HepG2 (cell line): Measurements from ENCODE around the gene ANKRD12. TPM values are rescaled to one million over a fixed set of nuclear protein-coding genes. Genes with fewer than 3 reads are reported as not detected.

Experiments used
- ARNT2 ChIP-seq: sonication (generic); formaldehyde crosslinking; IDR thresholded peaks from 2 replicates; pipeline ENCODE4 v1.8.0; 2022; ENCODE audit warnings: mild to moderate bottlenecking, low read depth, missing genetic modification reagents, moderate library complexity
- CREB1 ChIP-seq, 2 experiments: fragments of 450-650 bp in 1 of 2; IDR thresholded peaks; 2 replicates each; pipeline ENCODE4 v1.6.1; 2016 to 2017; ENCODE audit warnings: control low read depth in 1 of 2, mild to moderate bottlenecking in 1 of 2, missing compliant biosample characterization in 1 of 2, missing genetic modification characterization in 1 of 2
- GRHL1 ChIP-seq: sonication (generic); formaldehyde crosslinking; conservative IDR thresholded peaks from 2 replicates; pipeline ENCODE4 v1.8.0; 2022; ENCODE audit warnings: missing genetic modification reagents
- HOXA5 ChIP-seq: sonication (generic); formaldehyde crosslinking; IDR thresholded peaks from 2 replicates; pipeline ENCODE4 v1.4.0; 2020; ENCODE audit warnings: missing genetic modification reagents
- MXD4 ChIP-seq: IDR thresholded peaks from 2 replicates; pipeline ENCODE4 v1.6.1; 2016; ENCODE audit warnings: mild to moderate bottlenecking, missing biosample characterization, missing genetic modification reagents
- NCOA2 ChIP-seq: sonication (generic); formaldehyde crosslinking; IDR thresholded peaks from 2 replicates; pipeline ENCODE4 v1.8.0; 2022; ENCODE audit warnings: inconsistent platforms
- POLR2A ChIP-seq, 2 experiments: IDR thresholded peaks; 2 replicates each; pipeline ENCODE4 v1.6.1; 2011; ENCODE audit warnings: low read depth in 2 of 2, low read length in 2 of 2, mild to moderate bottlenecking in 1 of 2, moderate library complexity in 1 of 2; ENCODE audit not compliant: insufficient read depth in 1 of 2
- RELA ChIP-seq: sonication (generic); formaldehyde crosslinking; IDR thresholded peaks from 2 replicates; pipeline ENCODE4 v1.4.0; 2020; ENCODE audit warnings: missing genetic modification reagents
- SIX4 ChIP-seq: sonication (generic); formaldehyde crosslinking; IDR thresholded peaks from 2 replicates; pipeline ENCODE4 v1.4.0; 2020; ENCODE audit warnings: missing genetic modification reagents
- SKI ChIP-seq: fragments of 450-650 bp; IDR thresholded peaks from one replicate; pipeline ENCODE4 v1.6.1; 2018; ENCODE audit warnings: mild to moderate bottlenecking; ENCODE audit not compliant: partially characterized antibody
- SP5 ChIP-seq: IDR thresholded peaks from 2 replicates; pipeline ENCODE4 v1.6.1; 2016; ENCODE audit warnings: low read depth, borderline replicate concordance
- STAT5B ChIP-seq: sonication (generic); formaldehyde crosslinking; IDR thresholded peaks from 2 replicates; pipeline ENCODE4 v1.4.0; 2020; ENCODE audit warnings: missing genetic modification reagents
- ZNF652 ChIP-seq: IDR thresholded peaks from 2 replicates; pipeline ENCODE4 v1.6.1; 2016; ENCODE audit warnings: low read depth, borderline replicate concordance
- ZNF782 ChIP-seq: sonication (generic); formaldehyde crosslinking; IDR thresholded peaks from 2 replicates; pipeline ENCODE4 v1.4.0; 2020; ENCODE audit warnings: missing genetic modification reagents, mild to moderate bottlenecking, borderline replicate concordance
- polyA plus RNA-seq, 8 experiments: library from polyadenylated mRNA; depleted of rRNA in 3 of 8; stranded (reverse) in 7 of 8; unstranded in 1 of 8; fragments of >200 nt; fragmentation: Illumina TruSeq in 4 of 8; extraction: Trizol in 4 of 8; gene quantifications; 2 replicates each; pipeline versions ENCODE4 v1.2.1 to v1.2.3, GENCODE V29; 2011 to 2016; ENCODE audit warnings: low read depth in 4 of 8, missing spikeins in 1 of 8, mixed read lengths in 1 of 8; ENCODE audit not compliant: insufficient read depth in 1 of 8
- total RNA-seq, 5 experiments: library from RNA; depleted of rRNA; stranded (reverse); fragments of >200 nt; fragmentation: Illumina TruSeq; extraction: Trizol; gene quantifications; 2 replicates each; pipeline ENCODE4 v1.2.3, GENCODE V29; 2016; ENCODE audit warnings: low read depth in 1 of 5
- TF ChIP-seq, protein P1 (sequence below): sonication (generic); formaldehyde crosslinking; IDR thresholded peaks from 2 replicates; pipeline ENCODE4 v1.5.0; 2020; ENCODE audit warnings: mild to moderate bottlenecking, missing genetic modification reagents, borderline replicate concordance
- TF ChIP-seq, protein P2 (sequence below): sonication (generic); formaldehyde crosslinking; IDR thresholded peaks from 2 replicates; pipeline ENCODE4 v1.5.0; 2020; ENCODE audit warnings: mild to moderate bottlenecking, missing genetic modification reagents
- TF ChIP-seq, protein P3 (sequence below): sonication (generic); formaldehyde crosslinking; IDR thresholded peaks from 2 replicates; pipeline ENCODE4 v1.8.0; 2022; ENCODE audit warnings: missing genetic modification reagents, mild to moderate bottlenecking, moderate library complexity, borderline replicate concordance
- TF ChIP-seq, protein P4 (sequence below): IDR thresholded peaks from 2 replicates; pipeline ENCODE4 v1.6.1; 2012; ENCODE audit warnings: low read depth, low read length, improper control_type of control experiment

ANKRD12 gene
- total and polyA plus RNA-seq, 2 of the 13 experiments (the other 11 are each of a cell fraction or from before 2014, with no cell fraction given): 6.0 to 23.2 TPM

- TF ChIP-seq GRHL1 (no peak), SIX4 (CRISPR knock-in tag) (0 out of 2 replicates have a peak, but pooled peaks have one; percentile 22), SKI (peak; percentile 92), HOXA5 (no peak), SP5 (peak; percentile 44; the same call in 1 of the 2 replicates), NCOA2 (CRISPR knock-in tag) (peak; percentile 87), ZNF652 (CRISPR knock-in tag) (no peak), RELA (CRISPR knock-in tag) (0 out of 2 replicates have a peak, but pooled peaks have one; percentile 51), STAT5B (CRISPR knock-in tag) (no peak), ZNF782 (no peak), CREB1 (IDR thresholded peaks at IDR 0.05) (no peak), CREB1 (CRISPR knock-in tag; IDR thresholded peaks at IDR 0.05) (0 out of 2 replicates have a peak, but pooled peaks have one; percentile 28), ARNT2 (CRISPR knock-in tag) (no peak), POLR2A (IDR thresholded peaks at IDR 0.05; ENCODE audit: insufficient read depth in 1 of 2, low read depth in 2 of 2, low read length in 2 of 2) (no peak), MXD4 (CRISPR knock-in tag) (no peak)
- TF ChIP-seq, protein P1, sequence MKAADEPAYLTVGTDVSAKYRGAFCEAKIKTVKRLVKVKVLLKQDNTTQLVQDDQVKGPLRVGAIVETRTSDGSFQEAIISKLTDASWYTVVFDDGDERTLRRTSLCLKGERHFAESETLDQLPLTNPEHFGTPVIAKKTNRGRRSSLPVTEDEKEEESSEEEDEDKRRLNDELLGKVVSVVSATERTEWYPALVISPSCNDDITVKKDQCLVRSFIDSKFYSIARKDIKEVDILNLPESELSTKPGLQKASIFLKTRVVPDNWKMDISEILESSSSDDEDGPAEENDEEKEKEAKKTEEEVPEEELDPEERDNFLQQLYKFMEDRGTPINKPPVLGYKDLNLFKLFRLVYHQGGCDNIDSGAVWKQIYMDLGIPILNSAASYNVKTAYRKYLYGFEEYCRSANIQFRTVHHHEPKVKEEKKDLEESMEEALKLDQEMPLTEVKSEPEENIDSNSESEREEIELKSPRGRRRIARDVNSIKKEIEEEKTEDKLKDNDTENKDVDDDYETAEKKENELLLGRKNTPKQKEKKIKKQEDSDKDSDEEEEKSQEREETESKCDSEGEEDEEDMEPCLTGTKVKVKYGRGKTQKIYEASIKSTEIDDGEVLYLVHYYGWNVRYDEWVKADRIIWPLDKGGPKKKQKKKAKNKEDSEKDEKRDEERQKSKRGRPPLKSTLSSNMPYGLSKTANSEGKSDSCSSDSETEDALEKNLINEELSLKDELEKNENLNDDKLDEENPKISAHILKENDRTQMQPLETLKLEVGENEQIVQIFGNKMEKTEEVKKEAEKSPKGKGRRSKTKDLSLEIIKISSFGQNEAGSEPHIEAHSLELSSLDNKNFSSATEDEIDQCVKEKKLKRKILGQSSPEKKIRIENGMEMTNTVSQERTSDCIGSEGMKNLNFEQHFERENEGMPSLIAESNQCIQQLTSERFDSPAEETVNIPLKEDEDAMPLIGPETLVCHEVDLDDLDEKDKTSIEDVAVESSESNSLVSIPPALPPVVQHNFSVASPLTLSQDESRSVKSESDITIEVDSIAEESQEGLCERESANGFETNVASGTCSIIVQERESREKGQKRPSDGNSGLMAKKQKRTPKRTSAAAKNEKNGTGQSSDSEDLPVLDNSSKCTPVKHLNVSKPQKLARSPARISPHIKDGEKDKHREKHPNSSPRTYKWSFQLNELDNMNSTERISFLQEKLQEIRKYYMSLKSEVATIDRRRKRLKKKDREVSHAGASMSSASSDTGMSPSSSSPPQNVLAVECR (CRISPR knock-in tag): peak; percentile 27; the same call in 1 of the 2 replicates
- TF ChIP-seq, protein P2, sequence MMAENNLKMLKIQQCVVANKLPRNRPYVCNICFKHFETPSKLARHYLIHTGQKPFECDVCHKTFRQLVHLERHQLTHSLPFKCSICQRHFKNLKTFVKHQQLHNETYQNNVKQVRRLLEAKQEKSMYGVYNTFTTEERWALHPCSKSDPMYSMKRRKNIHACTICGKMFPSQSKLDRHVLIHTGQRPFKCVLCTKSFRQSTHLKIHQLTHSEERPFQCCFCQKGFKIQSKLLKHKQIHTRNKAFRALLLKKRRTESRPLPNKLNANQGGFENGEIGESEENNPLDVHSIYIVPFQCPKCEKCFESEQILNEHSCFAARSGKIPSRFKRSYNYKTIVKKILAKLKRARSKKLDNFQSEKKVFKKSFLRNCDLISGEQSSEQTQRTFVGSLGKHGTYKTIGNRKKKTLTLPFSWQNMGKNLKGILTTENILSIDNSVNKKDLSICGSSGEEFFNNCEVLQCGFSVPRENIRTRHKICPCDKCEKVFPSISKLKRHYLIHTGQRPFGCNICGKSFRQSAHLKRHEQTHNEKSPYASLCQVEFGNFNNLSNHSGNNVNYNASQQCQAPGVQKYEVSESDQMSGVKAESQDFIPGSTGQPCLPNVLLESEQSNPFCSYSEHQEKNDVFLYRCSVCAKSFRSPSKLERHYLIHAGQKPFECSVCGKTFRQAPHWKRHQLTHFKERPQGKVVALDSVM (CRISPR knock-in tag): 0 out of 2 replicates have a peak, but pooled peaks have one; percentile 18
- TF ChIP-seq, protein P3, sequence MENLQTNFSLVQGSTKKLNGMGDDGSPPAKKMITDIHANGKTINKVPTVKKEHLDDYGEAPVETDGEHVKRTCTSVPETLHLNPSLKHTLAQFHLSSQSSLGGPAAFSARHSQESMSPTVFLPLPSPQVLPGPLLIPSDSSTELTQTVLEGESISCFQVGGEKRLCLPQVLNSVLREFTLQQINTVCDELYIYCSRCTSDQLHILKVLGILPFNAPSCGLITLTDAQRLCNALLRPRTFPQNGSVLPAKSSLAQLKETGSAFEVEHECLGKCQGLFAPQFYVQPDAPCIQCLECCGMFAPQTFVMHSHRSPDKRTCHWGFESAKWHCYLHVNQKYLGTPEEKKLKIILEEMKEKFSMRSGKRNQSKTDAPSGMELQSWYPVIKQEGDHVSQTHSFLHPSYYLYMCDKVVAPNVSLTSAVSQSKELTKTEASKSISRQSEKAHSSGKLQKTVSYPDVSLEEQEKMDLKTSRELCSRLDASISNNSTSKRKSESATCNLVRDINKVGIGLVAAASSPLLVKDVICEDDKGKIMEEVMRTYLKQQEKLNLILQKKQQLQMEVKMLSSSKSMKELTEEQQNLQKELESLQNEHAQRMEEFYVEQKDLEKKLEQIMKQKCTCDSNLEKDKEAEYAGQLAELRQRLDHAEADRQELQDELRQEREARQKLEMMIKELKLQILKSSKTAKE (CRISPR knock-in tag): peak; percentile 94
- TF ChIP-seq, protein P4, sequence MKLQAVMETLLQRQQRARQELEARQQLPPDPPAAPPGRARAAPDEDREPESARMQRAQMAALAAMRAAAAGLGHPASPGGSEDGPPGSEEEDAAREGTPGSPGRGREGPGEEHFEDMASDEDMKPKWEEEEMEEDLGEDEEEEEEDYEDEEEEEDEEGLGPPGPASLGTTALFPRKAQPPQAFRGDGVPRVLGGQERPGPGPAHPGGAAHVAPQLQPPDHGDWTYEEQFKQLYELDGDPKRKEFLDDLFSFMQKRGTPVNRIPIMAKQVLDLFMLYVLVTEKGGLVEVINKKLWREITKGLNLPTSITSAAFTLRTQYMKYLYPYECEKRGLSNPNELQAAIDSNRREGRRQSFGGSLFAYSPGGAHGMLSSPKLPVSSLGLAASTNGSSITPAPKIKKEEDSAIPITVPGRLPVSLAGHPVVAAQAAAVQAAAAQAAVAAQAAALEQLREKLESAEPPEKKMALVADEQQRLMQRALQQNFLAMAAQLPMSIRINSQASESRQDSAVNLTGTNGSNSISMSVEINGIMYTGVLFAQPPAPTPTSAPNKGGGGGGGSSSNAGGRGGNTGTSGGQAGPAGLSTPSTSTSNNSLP: peak; percentile 80; the same call in 1 of the 2 replicates
Measured at GRCh38 chr18:9092665-9093064, 43.9 kb upstream of the ANKRD12 start (continued).
